K562 (cell line): ENCODE results near the gene HIKESHI. TPM values are rescaled to one million over a fixed set of nuclear protein-coding genes. Genes with fewer than 3 reads are reported as not detected.

Experiments used
- ATAC-seq: fragments of 200-7000 bp; cut with Tn5 transposase; 3 replicates; pipeline ENCODE4 v1.9.1; 2020; ENCODE audit warnings: moderate library complexity
- BruUV-seq: library from RNA; stranded (reverse); fragments of 400-500 nt; replicated peaks from 2 replicates; lab custom pipeline; 2021; lab: Mats Ljungman, UMichigan
- CTCF ChIA-PET: fragments of 300-600 bp; formaldehyde crosslinking; extraction: SDS; loops from one replicate; lab custom pipeline; 2021; ENCODE audit warnings: low intra/inter-chr PET ratio; lab: Yijun Ruan, JAX
- POLR2A ChIA-PET: fragments of 300-600, 350-650 bp; sonication (Branson Sonifier 250); formaldehyde crosslinking; extraction: SDS; loops from one replicate; lab custom pipeline; 2021; ENCODE audit warnings: antibody characterized with exemption, inconsistent platforms; lab: Yijun Ruan, JAX
- DNase-seq, 4 experiments: peaks; one replicate each; pipeline versions ENCODE4 v3.0.0 to v3.0.0-alpha.2; 2011 to 2018; ENCODE audit warnings: low spot score in 3 of 4, mixed read lengths in 3 of 4; ENCODE audit errors: extremely low read depth in 1 of 4
- FAIRE-seq: peaks from 2 replicates; lab custom pipeline; 2011; peaks lifted over from hg19 to GRCh38; lab: Jason Lieb, UNC
- H2AFZ ChIP-seq: 2 replicates; pipeline ENCODE4 v1.6.0; 2011; ENCODE audit warnings: low read depth, low read length, control low read depth, inconsistent platforms
- H3K27ac ChIP-seq: fragments of 200-600 bp; 3 replicates; pipeline ENCODE4 v1.8.0; 2011; ENCODE audit warnings: low read depth, mild to moderate bottlenecking, control low read depth, inconsistent platforms, low read length, moderate library complexity, mixed read lengths; ENCODE audit errors: extremely low read depth
- H3K27me3 ChIP-seq, 2 experiments: fragments of 300-600 bp in 1 of 2; 2 replicates in 1 of 2; 3 replicates in 1 of 2; pipeline versions ENCODE4 v1.6.0 to v1.8.0; 2011; ENCODE audit warnings: inconsistent platforms in 2 of 2, low read length in 2 of 2, mild to moderate bottlenecking in 1 of 2, mixed read lengths in 1 of 2, moderate library complexity in 1 of 2; ENCODE audit not compliant: control insufficient read depth in 2 of 2, insufficient read depth in 2 of 2
- H3K36me3 ChIP-seq: fragments of 300-600 bp; 3 replicates; pipeline ENCODE4 v1.8.0; 2011; ENCODE audit warnings: mild to moderate bottlenecking, low read length, inconsistent platforms; ENCODE audit not compliant: control insufficient read depth, insufficient read depth
- H3K4me1 ChIP-seq, 2 experiments: fragments of 200-600 bp in 1 of 2; replicated peaks in 1 of 2; 2 replicates in 1 of 2; 3 replicates in 1 of 2; pipeline versions ENCODE4 v1.5.1 to v1.8.0; 2011; ENCODE audit warnings: inconsistent platforms in 2 of 2, low read length in 2 of 2, mild to moderate bottlenecking in 1 of 2, mixed read lengths in 1 of 2, moderate library complexity in 1 of 2; ENCODE audit not compliant: control insufficient read depth in 2 of 2, insufficient read depth in 2 of 2
- H3K4me2 ChIP-seq: 2 replicates; pipeline ENCODE4 v1.6.1; 2011; ENCODE audit warnings: low read length, control low read depth, inconsistent platforms, mixed read lengths; ENCODE audit not compliant: insufficient read depth
- H3K4me3 ChIP-seq: fragments of 200-600 bp; sonication (generic), shearing (Covaris generic); 2 replicates; pipeline ENCODE4 v1.5.1; 2016; ENCODE audit warnings: control low read depth, inconsistent platforms
- H3K79me2 ChIP-seq: fragments of 200-600 bp; 3 replicates; pipeline ENCODE4 v1.8.0; 2011; ENCODE audit warnings: low read length, inconsistent platforms; ENCODE audit not compliant: control insufficient read depth, insufficient read depth
- H3K9ac ChIP-seq, 2 experiments: 2 replicates each; pipeline versions ENCODE4 v1.6.0 to v1.6.1; 2011; ENCODE audit warnings: low read depth in 2 of 2, low read length in 2 of 2, control low read depth in 1 of 2, inconsistent platforms in 1 of 2, mild to moderate bottlenecking in 1 of 2, mixed read lengths in 1 of 2; ENCODE audit not compliant: insufficient read depth in 1 of 2
- H3K9me1 ChIP-seq: one replicate; pipeline ENCODE4 v1.6.0; 2011; ENCODE audit warnings: inconsistent platforms, mild to moderate bottlenecking, low read length, moderate library complexity; ENCODE audit not compliant: control insufficient read depth, insufficient read depth
- H3K9me3 ChIP-seq: replicated peaks from 2 replicates; pipeline ENCODE4 v1.5.1; 2011; ENCODE audit warnings: low read depth, low read length, inconsistent platforms; ENCODE audit not compliant: control insufficient read depth, insufficient read depth
- H4K20me1 ChIP-seq: replicated peaks from 2 replicates; pipeline ENCODE4 v1.6.1; 2011; ENCODE audit warnings: low read length, inconsistent platforms, mixed read lengths; ENCODE audit not compliant: control insufficient read depth, insufficient read depth
- BCL6 ChIP-seq: fragments of 250-450 bp; sonication (Bioruptor Pico); IDR thresholded peaks from 2 replicates; pipeline ENCODE4 v1.4.0; 2020
- MAFG ChIP-seq: fragments of 450-650 bp; conservative IDR thresholded peaks from 2 replicates; pipeline ENCODE4 v1.6.1; 2016; ENCODE audit warnings: missing genetic modification characterization, missing compliant biosample characterization
- MAFK ChIP-seq: IDR thresholded peaks from 2 replicates; pipeline ENCODE4 v1.6.1; 2011; ENCODE audit warnings: low read length, improper control_type of control experiment
- NFE2 ChIP-seq: IDR thresholded peaks from 2 replicates; pipeline ENCODE4 v1.6.1; 2014; ENCODE audit warnings: antibody characterized with exemption, low read depth
- SAFB ChIP-seq: fragments of 200-400 bp; formaldehyde crosslinking; IDR thresholded peaks from 2 replicates; pipeline ENCODE4 v1.6.1; 2017; ENCODE audit warnings: low read depth, low read length, borderline replicate concordance
- SMC3 ChIP-seq: conservative IDR thresholded peaks from 2 replicates; pipeline ENCODE4 v1.6.1; 2011; ENCODE audit warnings: low read depth, low read length, improper control_type of control experiment; ENCODE audit not compliant: insufficient read depth
- STAT5A ChIP-seq: IDR thresholded peaks from 2 replicates; pipeline ENCODE4 v1.6.1; 2012; ENCODE audit warnings: low read length, inconsistent platforms, borderline replicate concordance
- ZNF551 ChIP-seq: fragments of 250-450 bp; sonication (Bioruptor Pico); IDR thresholded peaks from 2 replicates; pipeline ENCODE4 v1.5.0; 2021; ENCODE audit warnings: mild to moderate bottlenecking, moderate library complexity
- ZNF586 ChIP-seq: fragments of 450-650 bp; formaldehyde crosslinking; conservative IDR thresholded peaks from 2 replicates; pipeline ENCODE4 v1.4.0; 2020; ENCODE audit warnings: mild to moderate bottlenecking, moderate library complexity
- WGBS: fragments of 100-300 bp; shearing (Covaris generic); methylation state at CpG from one replicate; pipeline ENCODE4 v1.1.6; 2016; ENCODE audit warnings: low coverage, mixed read lengths; ENCODE audit not compliant: insufficient coverage; ENCODE audit errors: missing lambda C conversion rate; 5-methylcytosine and 5-hydroxymethylcytosine counted together
- in situ Hi-C: fragments of 300-500 bp; cut with MboI; formaldehyde crosslinking; loops from 4 replicates; pipeline ENCODE4 v1.15.0; 2018; ENCODE audit warnings: inconsistent platforms, mixed read lengths
- intact Hi-C: fragments of 100-400 bp; cut with micrococcal nuclease; formaldehyde crosslinking; loops from 2 replicates; pipeline ENCODE4 v1.14.2; 2022
- polyA plus RNA-seq, 8 experiments: library from polyadenylated mRNA; depleted of rRNA in 4 of 8; stranded (reverse) in 5 of 8; unstranded in 3 of 8; fragments of >200 nt; fragmentation: Nextera tagmentation in 2 of 8; fragmentation: Illumina TruSeq in 1 of 8; extraction: Ambion mirVana in 2 of 8; extraction: Trizol in 1 of 8; gene quantifications; 2 replicates each; pipeline versions ENCODE4 v1.2.1 to v1.2.3, GENCODE V29; 2011 to 2014; ENCODE audit warnings: inconsistent platforms in 1 of 8, missing spikeins in 1 of 8
- total RNA-seq, 7 experiments: library from RNA; depleted of rRNA in 6 of 7; stranded (reverse); fragments of >200 nt in 6 of 7; fragmentation: Illumina TruSeq in 2 of 7; extraction: Trizol in 2 of 7; gene quantifications; 2 replicates each; pipeline versions ENCODE4 v1.2.1 to v1.2.3, GENCODE V29; 2011 to 2021; ENCODE audit warnings: low replicate concordance in 1 of 7
- TF ChIP-seq, protein P1 (sequence below): fragments of 250-450 bp; sonication (Bioruptor Pico); IDR thresholded peaks from 2 replicates; pipeline ENCODE4 v1.5.0; 2021; ENCODE audit warnings: mild to moderate bottlenecking, moderate library complexity
- TF ChIP-seq, protein P2 (sequence below): fragments of 250-450 bp; sonication (Bioruptor Pico); IDR thresholded peaks from 2 replicates; pipeline ENCODE4 v1.8.0; 2021; ENCODE audit warnings: moderate library complexity, mild to moderate bottlenecking, inconsistent platforms
- TF ChIP-seq, protein P3 (sequence below): sonication (generic); formaldehyde crosslinking; IDR thresholded peaks from 2 replicates; pipeline ENCODE4 v1.8.1; 2023; ENCODE audit warnings: mild to moderate bottlenecking, missing genetic modification reagents, moderate library complexity

HIKESHI gene
- total and polyA plus RNA-seq, 9 of the 15 experiments (the other 6 are each of a cell fraction or from before 2014, with no cell fraction given) = 33.2 to 196 (median 62.7) TPM

GRCh38 chr11:86314636-86315035 is 12.6 kb downstream of the HIKESHI start (continued):
- TF ChIP-seq SAFB = no peak
- TF ChIP-seq, all 486 proteins: peak for 0

- FAIRE-seq (no peak), ATAC-seq (no peak), DNase-seq (no peak)
- ChIA-PET POLR2A (interaction anchor here (0.6 to 1.2 kb wide), 2 partner anchors 11 to 402 kb away, joined by 3 to 4 read pairs; no protein-coding TSS in a partner anchor), CTCF (no interaction called here)
- H2AFZ ChIP-seq = no peak overlapping the region
- H3K9me1 ChIP-seq = no peaks in the 10 kb centered on the region
- H3K27ac ChIP-seq = no peak overlapping the region
- no peaks in the 10 kb centered on the region for H3K79me2 ChIP-seq
- H3K9me3 ChIP-seq = no peaks in the 10 kb centered on the region
- in situ Hi-C loops = no loop called here
- no peak overlapping the region for H3K4me3 ChIP-seq
- H4K20me1 ChIP-seq = no peaks in the 10 kb centered on the region
- 85% methylated on average over 6 of the region's 6 CpGs for WGBS
- no peak overlapping the region for H3K4me2 ChIP-seq
- H3K9ac ChIP-seq = no peak overlapping the region
- no peaks in the 10 kb centered on the region for H3K4me1 ChIP-seq
- BruUV-seq = no TSS peak
- peaks cover 30% of the 10 kb centered on the region; the same call in 1 of the 3 replicates for H3K36me3 ChIP-seq
- H3K27me3 ChIP-seq = no peaks in the 10 kb centered on the region
- intact Hi-C loops = no loop called here
- TF ChIP-seq MAFK (no peak), BCL6 (CRISPR knock-in tag) (no peak), NFE2 (no peak), STAT5A (no peak), MAFG (no peak), ZNF551 (CRISPR knock-in tag) (no peak), ZNF586 (no peak), SMC3 (no peak)
- TF ChIP-seq, protein P1, sequence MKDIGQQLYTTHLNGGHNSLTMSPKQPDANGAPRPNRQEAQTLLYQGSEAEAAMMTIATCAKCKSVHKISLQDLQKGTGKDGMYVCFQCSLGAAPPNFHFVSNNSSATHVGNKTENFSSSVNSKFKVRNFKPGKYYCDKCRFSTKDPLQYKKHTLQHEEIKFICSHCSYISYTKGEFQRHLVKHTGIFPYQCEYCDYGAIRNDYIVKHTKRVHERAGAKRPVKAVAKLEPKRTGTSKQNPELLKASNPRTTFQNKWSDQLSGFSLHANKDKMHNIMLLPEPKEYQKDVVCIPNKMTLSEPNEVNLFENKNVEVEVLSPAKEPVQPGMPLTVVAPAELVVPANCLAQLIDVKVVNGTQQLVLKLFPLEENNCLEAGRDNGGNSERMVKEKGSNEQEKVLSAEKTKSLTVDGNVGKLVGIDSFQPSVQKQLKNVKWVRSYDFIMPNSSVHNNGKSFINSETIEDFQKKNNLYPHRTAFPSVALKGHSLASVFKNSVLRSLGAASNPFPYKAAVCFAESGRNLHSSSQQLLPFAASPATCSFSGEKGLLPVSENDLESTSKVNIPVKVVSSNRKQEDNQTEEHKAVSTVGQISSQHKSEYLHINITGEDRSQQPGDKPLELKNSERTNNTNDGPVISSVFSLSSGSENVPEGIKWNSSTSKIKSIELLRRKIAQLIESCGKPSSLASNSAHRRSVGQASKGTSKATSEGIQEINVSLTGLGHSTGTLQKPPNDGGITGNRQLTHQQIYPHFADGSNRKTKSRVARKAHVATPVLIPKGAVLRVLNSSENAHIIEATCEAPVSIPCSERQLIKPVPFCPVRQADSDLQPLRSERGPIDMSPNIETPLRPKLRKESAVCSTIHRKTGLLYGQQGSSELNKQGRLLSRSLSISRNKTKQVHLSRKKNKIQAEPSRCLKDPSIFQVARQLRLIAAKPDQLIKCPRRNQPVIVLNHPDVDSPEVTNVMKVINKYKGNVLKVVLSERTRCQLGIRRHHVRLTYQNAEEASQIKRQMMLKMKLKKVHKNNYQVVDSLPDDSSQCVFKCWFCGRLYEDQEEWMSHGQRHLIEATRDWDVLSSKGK (CRISPR knock-in tag) = no peak
- TF ChIP-seq, protein P2, sequence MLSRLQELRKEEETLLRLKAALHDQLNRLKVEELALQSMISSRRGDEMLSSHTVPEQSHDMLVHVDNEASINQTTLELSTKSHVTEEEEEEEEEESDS (CRISPR knock-in tag) = no peak
- TF ChIP-seq, protein P3, sequence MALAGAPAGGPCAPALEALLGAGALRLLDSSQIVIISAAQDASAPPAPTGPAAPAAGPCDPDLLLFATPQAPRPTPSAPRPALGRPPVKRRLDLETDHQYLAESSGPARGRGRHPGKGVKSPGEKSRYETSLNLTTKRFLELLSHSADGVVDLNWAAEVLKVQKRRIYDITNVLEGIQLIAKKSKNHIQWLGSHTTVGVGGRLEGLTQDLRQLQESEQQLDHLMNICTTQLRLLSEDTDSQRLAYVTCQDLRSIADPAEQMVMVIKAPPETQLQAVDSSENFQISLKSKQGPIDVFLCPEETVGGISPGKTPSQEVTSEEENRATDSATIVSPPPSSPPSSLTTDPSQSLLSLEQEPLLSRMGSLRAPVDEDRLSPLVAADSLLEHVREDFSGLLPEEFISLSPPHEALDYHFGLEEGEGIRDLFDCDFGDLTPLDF (CRISPR knock-in tag) = no peak
Observed at GRCh38 chr11:86335131-86335767, 33.2 kb downstream of the HIKESHI start.
